Activated CD4-positive, alpha-beta T cell treated with anti-CD3 and anti-CD28 coated beads for 36 hours (primary cell): Measurements from ENCODE around the gene SVIP. TPM values are rescaled to one million over a fixed set of nuclear protein-coding genes. Genes with fewer than 3 reads are reported as not detected.

Experiments
- ATAC-seq: fragments of 200-7000 bp; cut with Tn5 transposase; one replicate; pipeline ENCODE4 v1.10.0; 2021; ENCODE audit warnings: mild to moderate bottlenecking, moderate library complexity
- CTCF ChIA-PET: fragments of 350-600 bp; sonication (Branson Sonifier 250); formaldehyde crosslinking; loops from one replicate; lab custom pipeline; 2021; ENCODE audit warnings: antibody characterized with exemption; lab: Charles Lee
- POLR2A ChIA-PET: fragments of 350-600 bp; sonication (Branson Sonifier 250); formaldehyde crosslinking; loops from one replicate; lab custom pipeline; 2021; ENCODE audit warnings: antibody characterized with exemption, inconsistent platforms; lab: Charles Lee
- DNase-seq: peaks from one replicate; pipeline ENCODE4 v3.0.0-alpha.2; 2020
- H3K27ac Mint-ChIP-seq: one replicate; pipeline ENCODE4 v1.8.0; 2021; ENCODE audit warnings: mixed read lengths
- H3K27me3 Mint-ChIP-seq: one replicate; pipeline ENCODE4 v1.8.0; 2021; ENCODE audit warnings: mixed read lengths
- H3K36me3 Mint-ChIP-seq: one replicate; pipeline ENCODE4 v1.8.0; 2021; ENCODE audit warnings: low read depth, mixed read lengths
- H3K4me1 Mint-ChIP-seq: one replicate; pipeline ENCODE4 v1.8.0; 2021; ENCODE audit warnings: mixed read lengths
- H3K4me3 Mint-ChIP-seq: one replicate; pipeline ENCODE4 v1.8.0; 2021; ENCODE audit warnings: mild to moderate bottlenecking, moderate library complexity, mixed read lengths
- H3K9me3 Mint-ChIP-seq: one replicate; pipeline ENCODE4 v1.8.0; 2021; ENCODE audit warnings: low read depth, mixed read lengths
- intact Hi-C, 2 experiments: fragments of 100-400 bp; cut with DNase I in 1 of 2; cut with micrococcal nuclease in 1 of 2; formaldehyde crosslinking; loops; one replicate each; pipeline versions ENCODE4 v1.14.2 to v1.15.1; 2022 to 2024; cut with DNase I, micrococcal nuclease
- total RNA-seq, 2 experiments: library from RNA; stranded (reverse); gene quantifications; one replicate each; pipeline ENCODE4 v1.2.3, GENCODE V29; 2021

Gene SVIP
- total RNA-seq, 2 experiments from 2014 or later = 47.4 to 69.9 TPM

DNA sequence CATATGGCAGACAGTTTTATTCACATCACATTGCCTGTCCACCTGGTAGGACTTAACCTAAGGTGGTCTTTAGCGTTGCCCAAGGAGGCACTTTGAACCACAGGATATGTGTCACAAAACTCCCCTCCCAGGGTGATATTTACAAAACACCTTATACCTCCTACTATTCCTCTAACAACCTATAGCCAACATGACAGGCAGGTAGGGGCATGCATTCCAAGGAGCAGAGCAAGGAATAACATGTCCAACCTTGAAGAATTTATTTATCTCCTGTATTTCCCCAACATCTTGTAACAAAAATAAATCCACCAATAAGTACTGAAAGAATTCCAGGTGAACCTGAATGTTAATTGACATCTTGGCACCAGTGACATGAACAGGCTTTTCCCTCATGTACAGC lies 60.5 kb downstream of the SVIP start:
- Mint-ChIP-seq H3K4me3 (no peak overlapping the region), H3K36me3 (no peaks in the 10 kb centered on the region), H3K9me3 (no peaks in the 10 kb centered on the region), H3K4me1 (no peaks in the 10 kb centered on the region), H3K27me3 (no peaks in the 10 kb centered on the region), H3K27ac (no peak overlapping the region)
- intact Hi-C loops = no loop called here
- ChIA-PET CTCF (interaction anchor here (2.1 kb wide), 1 partner anchor 19 kb away, joined by 15 read pairs; no protein-coding TSS in a partner anchor), POLR2A (no interaction called here)
- DNase-seq = no peak
- no peak for ATAC-seq

Other genes starting within 250 kb of the SVIP start
- 10 to 100 TPM; 10.3 to 13.7 TPM for gene FANCF, start 204.0 kb downstream of the SVIP start, total RNA-seq
- 1 to 10 TPM; 1.3 to 1.4 TPM for gene GAS2, start 163.2 kb downstream of the SVIP start, total RNA-seq
- not detected for gene CCDC179, start 30.7 kb upstream of the SVIP start, total RNA-seq